Upper lobe of left lung (tissue), 4 donors: ENCODE data around the gene LRP8.

Source experiments
- CTCF ChIP-seq, 6 experiments: fragments of 450-650 bp in 4 of 6; fragments of 200-600 bp in 2 of 6; sonication (generic) in 2 of 6; IDR thresholded peaks; one replicate each; pipeline ENCODE4 v1.5.1; 2016 to 2019; ENCODE audit warnings: antibody characterized with exemption in 6 of 6
- EP300 ChIP-seq, 4 donors: sonication (generic); formaldehyde crosslinking; IDR thresholded peaks; one replicate each; pipeline ENCODE4 v1.5.1; 2017; ENCODE audit warnings: antibody characterized with exemption in 4 of 4, control low read depth in 2 of 4
- POLR2A ChIP-seq, 4 donors: fragments of 450-650 bp; IDR thresholded peaks; one replicate each; pipeline ENCODE4 v1.5.1; 2016 to 2017; ENCODE audit warnings: antibody characterized with exemption in 4 of 4, mild to moderate bottlenecking in 2 of 4
- POLR2AphosphoS5 ChIP-seq, 2 donors: sonication (generic); formaldehyde crosslinking; IDR thresholded peaks; one replicate each; pipeline ENCODE4 v1.5.1; 2017; ENCODE audit warnings: antibody characterized with exemption in 2 of 2

- TF ChIP-seq CTCF (IDR thresholded peaks at IDR 0.05), result no peak
- TF ChIP-seq POLR2A (IDR thresholded peaks at IDR 0.05), result no peak
- TF ChIP-seq POLR2AphosphoS5 (IDR thresholded peaks at IDR 0.05), result no peak
- TF ChIP-seq EP300 (IDR thresholded peaks at IDR 0.05), result no peak
Measured at GRCh38 chr1:53317646-53318539, 10.0 kb downstream of the LRP8 start.
